Hematopoietic multipotent progenitor cell treated with erythropoietin and hydrocortisone succinate and interleukin-3 and kit ligand, for 8 days (in vitro differentiated cells): ENCODE measurements around the gene UPK1A.
"Not testable (repeated sequence)": the region's sequence is repeated elsewhere in the genome, so short reads cannot be mapped to it uniquely, and the experiment has no call there.

Experiments used
- DNase-seq: peaks from one replicate; pipeline ENCODE4 v3.0.0-alpha.2; 2015

UPK1A gene

GRCh38 chr19:35719402-35720162 lies 53.3 kb downstream of the UPK1A start:
- DNase-seq = no peak

GRCh38 chr19:35720163-35720524 lies 53.8 kb downstream of the UPK1A start:
- no peak for DNase-seq

- no peak for DNase-seq
Measured at GRCh38 chr19:35720648-35721047, 54.3 kb downstream of the UPK1A start.

- no peak for DNase-seq
Measured at GRCh38 chr19:35721374-35721773, 55.1 kb downstream of the UPK1A start.

- DNase-seq = no peak
Measured at GRCh38 chr19:35722461-35722860, 56.1 kb downstream of the UPK1A start.

- no peak for DNase-seq
Measured at GRCh38 chr19:35722897-35723296, 56.6 kb downstream of the UPK1A start.

GRCh38 chr19:35723671-35724070 lies 57.4 kb downstream of the UPK1A start:
- no peak for DNase-seq

GRCh38 chr19:35724132-35724531 lies 57.8 kb downstream of the UPK1A start:
- not testable (repeated sequence) for DNase-seq

- no peak for DNase-seq
Measured at GRCh38 chr19:35724560-35724959, 58.2 kb downstream of the UPK1A start.

GRCh38 chr19:35725216-35725861 lies 59.0 kb downstream of the UPK1A start:
- DNase-seq = no peak

GRCh38 chr19:35727053-35727955 lies 61.0 kb downstream of the UPK1A start:
- no peak for DNase-seq
